Cardiac muscle cell (in vitro differentiated cells and primary cell): ENCODE data around the gene STEAP3. TPM values are rescaled to one million over a fixed set of nuclear protein-coding genes. Genes with fewer than 3 reads are reported as not detected.
"Not testable (repeated sequence)": the region's sequence is repeated elsewhere in the genome, so short reads cannot be mapped to it uniquely, and the experiment has no call there.

Experiments
- DNase-seq, 2 donors: peaks; one replicate each; pipeline versions ENCODE4 v3.0.0 to v3.0.0-alpha.2; 2010 to 2017; ENCODE audit warnings: low read depth in 1 of 2, low spot score in 1 of 2
- H3K27ac ChIP-seq: fragments of 200-600 bp; sonication (generic); 2 replicates; pipeline ENCODE4 v1.5.1; 2016
- H3K27me3 ChIP-seq: fragments of 200-600 bp; sonication (generic); 2 replicates; pipeline ENCODE4 v1.6.0; 2016; ENCODE audit warnings: control low read depth
- H3K36me3 ChIP-seq: fragments of 200-600 bp; sonication (generic); 2 replicates; pipeline ENCODE4 v1.5.1; 2016; ENCODE audit warnings: control low read depth
- H3K4me1 ChIP-seq: fragments of 200-600 bp; sonication (generic); 2 replicates; pipeline ENCODE4 v1.8.1; 2017; ENCODE audit warnings: low read depth, mild to moderate bottlenecking, mixed run types
- H3K4me3 ChIP-seq: fragments of 200-600 bp; sonication (generic); 2 replicates; pipeline ENCODE4 v1.5.1; 2016; ENCODE audit warnings: mild to moderate bottlenecking
- H3K9me3 ChIP-seq: fragments of 200-600 bp; sonication (generic); 2 replicates; pipeline ENCODE4 v1.5.1; 2017; ENCODE audit warnings: low read depth, mild to moderate bottlenecking, control low read depth
- polyA plus RNA-seq: library from polyadenylated mRNA; unstranded; fragments of >200 nt; fragmentation: Nextera tagmentation; extraction: Ambion mirVana; gene quantifications from 2 replicates; pipeline ENCODE4 v1.2.1, GENCODE V29; 2016
- total RNA-seq: library from RNA; depleted of rRNA; stranded (reverse); fragments of >200 nt; gene quantifications from 2 replicates; pipeline ENCODE4 v1.2.3, GENCODE V29; 2016
- TF ChIP-seq, protein P1 (sequence below): IDR thresholded peaks from 2 replicates; pipeline ENCODE4 v1.5.1; 2012; ENCODE audit warnings: low read depth, mild to moderate bottlenecking, low read length

Gene STEAP3
- total and polyA plus RNA-seq, 2 experiments from 2014 or later: 3.8 to 4.5 TPM

GRCh38 chr2:119264781-119265692 is 41.4 kb downstream of the STEAP3 start:
- Histone ChIP-seq H3K27me3 (no peaks in the 10 kb centered on the region), H3K4me1 (peaks cover 8% of the 10 kb centered on the region), H3K4me3 (no peak overlapping the region), H3K27ac (no peak overlapping the region), H3K36me3 (no peaks in the 10 kb centered on the region), H3K9me3 (no peaks in the 10 kb centered on the region)
- peak; percentile 69 to 73 for DNase-seq
- TF ChIP-seq, protein P1, sequence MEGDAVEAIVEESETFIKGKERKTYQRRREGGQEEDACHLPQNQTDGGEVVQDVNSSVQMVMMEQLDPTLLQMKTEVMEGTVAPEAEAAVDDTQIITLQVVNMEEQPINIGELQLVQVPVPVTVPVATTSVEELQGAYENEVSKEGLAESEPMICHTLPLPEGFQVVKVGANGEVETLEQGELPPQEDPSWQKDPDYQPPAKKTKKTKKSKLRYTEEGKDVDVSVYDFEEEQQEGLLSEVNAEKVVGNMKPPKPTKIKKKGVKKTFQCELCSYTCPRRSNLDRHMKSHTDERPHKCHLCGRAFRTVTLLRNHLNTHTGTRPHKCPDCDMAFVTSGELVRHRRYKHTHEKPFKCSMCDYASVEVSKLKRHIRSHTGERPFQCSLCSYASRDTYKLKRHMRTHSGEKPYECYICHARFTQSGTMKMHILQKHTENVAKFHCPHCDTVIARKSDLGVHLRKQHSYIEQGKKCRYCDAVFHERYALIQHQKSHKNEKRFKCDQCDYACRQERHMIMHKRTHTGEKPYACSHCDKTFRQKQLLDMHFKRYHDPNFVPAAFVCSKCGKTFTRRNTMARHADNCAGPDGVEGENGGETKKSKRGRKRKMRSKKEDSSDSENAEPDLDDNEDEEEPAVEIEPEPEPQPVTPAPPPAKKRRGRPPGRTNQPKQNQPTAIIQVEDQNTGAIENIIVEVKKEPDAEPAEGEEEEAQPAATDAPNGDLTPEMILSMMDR: peak; percentile 88

GRCh38 chr2:119265693-119266066 is 42.0 kb downstream of the STEAP3 start:
- DNase-seq: no peak
- no peak overlapping the region for H3K27ac ChIP-seq

DNA sequence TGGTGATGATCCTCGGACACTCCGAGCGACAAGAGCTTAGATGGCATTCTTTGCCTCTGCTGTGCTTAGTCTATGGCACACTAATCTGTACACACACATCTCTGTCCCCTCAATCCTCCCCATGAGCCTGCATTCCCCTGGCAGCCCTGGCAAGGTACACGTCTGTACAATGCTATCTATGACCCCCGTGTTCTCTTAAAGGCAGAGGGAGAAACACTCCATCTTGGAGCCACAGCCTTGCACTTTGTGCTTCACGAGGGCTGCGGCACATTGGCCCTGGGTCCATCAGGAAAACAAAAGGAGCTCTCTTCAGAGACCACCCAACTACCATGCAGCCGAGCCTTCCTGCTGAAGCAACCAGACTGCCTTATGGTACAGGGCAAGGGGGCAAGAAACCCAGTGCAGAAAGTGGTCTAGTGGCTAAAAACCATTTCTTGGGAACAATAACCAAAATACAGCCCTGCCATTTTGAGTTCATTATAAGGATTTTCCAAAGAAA is 42.5 kb downstream of the STEAP3 start:
- Histone ChIP-seq H3K27ac (no peak overlapping the region), H3K36me3 (no peaks in the 10 kb centered on the region), H3K27me3 (no peaks in the 10 kb centered on the region), H3K4me3 (no peak overlapping the region), H3K9me3 (no peaks in the 10 kb centered on the region), H3K4me1 (peaks cover 2% of the 10 kb centered on the region)
- TF ChIP-seq, protein P1: no peak
- DNase-seq: no peak

More at GRCh38 chr2:119265693-119266066, 42.0 kb downstream of the STEAP3 start:
- Histone ChIP-seq H3K9me3 (no peaks in the 10 kb centered on the region), H3K4me1 (peaks cover 6% of the 10 kb centered on the region), H3K36me3 (no peaks in the 10 kb centered on the region), H3K27me3 (no peaks in the 10 kb centered on the region), H3K4me3 (no peak overlapping the region)
- TF ChIP-seq, protein P1: no peak

DNA sequence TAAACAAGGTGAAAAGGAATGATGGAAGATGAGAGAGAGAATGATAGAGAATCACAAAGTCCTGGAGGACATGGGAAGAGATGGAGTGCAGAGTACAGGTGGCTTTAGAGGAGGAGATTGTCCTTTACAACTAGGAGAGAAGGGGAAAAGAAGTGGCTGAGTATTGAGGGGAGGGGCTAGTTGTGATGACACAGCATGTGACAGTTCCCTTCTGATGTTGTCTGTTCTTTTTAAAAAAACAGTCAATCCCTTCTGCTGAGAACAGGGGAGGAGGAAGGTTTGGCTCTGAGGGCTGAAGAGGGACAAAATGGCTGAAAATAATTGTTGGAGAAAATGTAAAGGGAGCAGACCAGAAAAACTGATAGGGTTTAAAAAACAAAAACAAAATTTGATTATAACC is 44.0 kb downstream of the STEAP3 start:
- no peak for DNase-seq
- Histone ChIP-seq H3K4me3 (no peak overlapping the region), H3K9me3 (no peaks in the 10 kb centered on the region), H3K4me1 (no peaks in the 10 kb centered on the region), H3K27ac (no peak overlapping the region), H3K36me3 (no peaks in the 10 kb centered on the region), H3K27me3 (no peaks in the 10 kb centered on the region)
- TF ChIP-seq, protein P1: no peak

DNA sequence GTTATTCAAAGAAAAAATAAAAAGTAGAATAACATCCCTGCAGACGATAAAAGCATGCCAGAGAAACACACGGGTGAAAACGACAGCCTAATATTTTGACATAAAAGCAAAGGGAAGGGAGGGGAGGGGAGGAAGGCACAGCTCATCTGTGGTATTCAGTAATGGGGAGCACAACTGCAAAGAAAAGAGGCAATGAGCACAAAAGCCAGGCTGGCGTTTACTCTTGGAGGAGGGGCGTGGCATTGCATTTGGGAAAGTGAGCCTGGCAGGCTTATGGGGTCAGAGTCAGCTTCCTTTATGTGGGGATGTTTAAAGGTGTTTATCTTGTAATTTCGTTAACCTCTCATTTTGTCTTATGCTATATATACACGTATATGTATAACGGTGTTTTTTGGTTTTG is 53.2 kb downstream of the STEAP3 start:
- no peaks in the 10 kb centered on the region for H3K4me1 ChIP-seq
- H3K9me3 ChIP-seq: no peaks in the 10 kb centered on the region
- H3K4me3 ChIP-seq: no peak overlapping the region
- no peak overlapping the region for H3K27ac ChIP-seq
- TF ChIP-seq, protein P1: no peak
- no peak for DNase-seq
- no peaks in the 10 kb centered on the region for H3K36me3 ChIP-seq
- H3K27me3 ChIP-seq: no peaks in the 10 kb centered on the region

- H3K27me3 ChIP-seq, H3K9me3 ChIP-seq, H3K27ac ChIP-seq, H3K36me3 ChIP-seq, H3K4me1 ChIP-seq, DNase-seq, H3K4me3 ChIP-seq: not testable (repeated sequence)
These were observed 54.8 kb downstream of the STEAP3 start for GRCh38 chr2:119278385-119278784.
